Thyroid gland (tissue), 4 donors: ENCODE data around the gene MINPP1.

Experiments used
- CTCF ChIP-seq, 6 experiments: fragments of 200-600 bp in 3 of 6; fragments of 450-650 bp in 3 of 6; sonication (generic) in 3 of 6; IDR thresholded peaks; one replicate each; pipeline ENCODE4 v1.5.1; 2016 to 2019; ENCODE audit warnings: antibody characterized with exemption in 6 of 6, mild to moderate bottlenecking in 2 of 6, inconsistent platforms in 1 of 6, moderate library complexity in 1 of 6
- POLR2A ChIP-seq, 2 donors: fragments of 450-650 bp; IDR thresholded peaks; one replicate each; pipeline ENCODE4 v1.6.1; 2017; ENCODE audit warnings: antibody characterized with exemption in 2 of 2, mild to moderate bottlenecking in 2 of 2, moderate library complexity in 1 of 2

GRCh38 chr10:87531908-87532622 lies 27.4 kb downstream of the MINPP1 start:
- TF ChIP-seq CTCF (IDR thresholded peaks at IDR 0.05) (no peak), POLR2A (IDR thresholded peaks at IDR 0.05) (no peak)
